ENCODE results near the gene CIBAR2. TPM values are rescaled to one million over a fixed set of nuclear protein-coding genes. Genes with fewer than 3 reads are reported as not detected.
"Not testable (repeated sequence)": the region's sequence is repeated elsewhere in the genome, so short reads cannot be mapped to it uniquely, and the experiment has no call there.

CIBAR2 gene
- total RNA-seq, 1 donor from 2014 or later = 4.9 TPM

- DNase-seq (ENCODE audit: extremely low spot score, unreplicated experiment) = no peak
- no peaks in the 10 kb centered on the region for H3K27me3 Mint-ChIP-seq
- H3K9me3 Mint-ChIP-seq = peaks cover 4% of the 10 kb centered on the region
- no peak for TF ChIP-seq CTCF (conservative IDR thresholded peaks at IDR 0.05)
- peaks cover 29% of the 10 kb centered on the region for H3K4me1 Mint-ChIP-seq (ENCODE audit: unreplicated experiment)
- H3K4me3 Mint-ChIP-seq = peak overlapping the region; percentile 71
- H3K27ac Mint-ChIP-seq = peak overlapping the region; percentile 32
- peaks cover 3% of the 10 kb centered on the region for H3K36me3 Mint-ChIP-seq
Measured at GRCh38 chr16:85054948-85055492, 57.3 kb downstream of the CIBAR2 start.

- H3K4me3 Mint-ChIP-seq; H3K27me3 Mint-ChIP-seq; H3K27ac Mint-ChIP-seq; DNase-seq (ENCODE audit: extremely low spot score, unreplicated experiment); H3K9me3 Mint-ChIP-seq; H3K36me3 Mint-ChIP-seq: not testable (repeated sequence)
- H3K4me1 Mint-ChIP-seq (ENCODE audit: unreplicated experiment) = peaks cover 29% of the 10 kb centered on the region
Measured at GRCh38 chr16:85054321-85054720, 58.0 kb downstream of the CIBAR2 start.

GRCh38 chr16:85052536-85052935, 59.7 kb downstream of the CIBAR2 start:
- DNase-seq (ENCODE audit: extremely low spot score, unreplicated experiment) = no peak
- Mint-ChIP-seq H3K27ac (no peak overlapping the region), H3K36me3 (peaks cover 6% of the 10 kb centered on the region), H3K9me3 (peaks cover 4% of the 10 kb centered on the region), H3K27me3 (no peaks in the 10 kb centered on the region), H3K4me1 (ENCODE audit: unreplicated experiment) (peaks cover 29% of the 10 kb centered on the region), H3K4me3 (no peak overlapping the region)
- TF ChIP-seq CTCF (conservative IDR thresholded peaks at IDR 0.05) = no peak

- Mint-ChIP-seq H3K27ac (no peak overlapping the region), H3K9me3 (peaks cover 4% of the 10 kb centered on the region), H3K4me3 (no peak overlapping the region), H3K27me3 (no peaks in the 10 kb centered on the region), H3K4me1 (ENCODE audit: unreplicated experiment) (peaks cover 29% of the 10 kb centered on the region), H3K36me3 (peaks cover 7% of the 10 kb centered on the region)
- no peak for DNase-seq (ENCODE audit: extremely low spot score, unreplicated experiment)
- TF ChIP-seq CTCF (conservative IDR thresholded peaks at IDR 0.05) = no peak
Measured at GRCh38 chr16:85051683-85052082, 60.6 kb downstream of the CIBAR2 start.

- Mint-ChIP-seq H3K4me1 (ENCODE audit: unreplicated experiment) (peaks cover 29% of the 10 kb centered on the region), H3K9me3 (peaks cover 4% of the 10 kb centered on the region), H3K27me3 (peaks cover 3% of the 10 kb centered on the region), H3K4me3 (no peak overlapping the region), H3K27ac (no peak overlapping the region), H3K36me3 (peaks cover 13% of the 10 kb centered on the region)
- TF ChIP-seq CTCF (conservative IDR thresholded peaks at IDR 0.05) = no peak
- DNase-seq (ENCODE audit: extremely low spot score, unreplicated experiment) = no peak
Measured at GRCh38 chr16:85051067-85051581, 61.1 kb downstream of the CIBAR2 start.

GRCh38 chr16:85049706-85050305, 62.5 kb downstream of the CIBAR2 start:
- no peak for DNase-seq (ENCODE audit: extremely low spot score, unreplicated experiment)
- Mint-ChIP-seq H3K27me3 (peaks cover 3% of the 10 kb centered on the region), H3K4me1 (ENCODE audit: unreplicated experiment) (peaks cover 20% of the 10 kb centered on the region), H3K36me3 (peaks cover 14% of the 10 kb centered on the region), H3K4me3 (no peak overlapping the region), H3K27ac (no peak overlapping the region), H3K9me3 (no peaks in the 10 kb centered on the region)
- no peak for TF ChIP-seq CTCF (conservative IDR thresholded peaks at IDR 0.05)

All from type B pancreatic cell (in vitro differentiated cells).